Colon (tissue), 2 donors: ENCODE results near the gene PLEKHG4B.
"Not testable (repeated sequence)": the region's sequence is repeated elsewhere in the genome, so short reads cannot be mapped to it uniquely, and the experiment has no call there.

Source experiments
- FAIRE-seq: peaks from 2 replicates; lab custom pipeline; 2012; peaks lifted over from hg19 to GRCh38; lab: Jason Lieb, UNC
- donor health status: control.
- donor health status: control.

PLEKHG4B gene

GRCh38 chr5:158807-159447 is 67.0 kb downstream of the PLEKHG4B start:
- no peak for FAIRE-seq

- no peak for FAIRE-seq
Observed at GRCh38 chr5:159448-160172, 67.6 kb downstream of the PLEKHG4B start.

GRCh38 chr5:160173-160510 is 68.2 kb downstream of the PLEKHG4B start:
- no peak for FAIRE-seq

- no peak for FAIRE-seq
Observed at GRCh38 chr5:160921-161802, 69.2 kb downstream of the PLEKHG4B start.

GRCh38 chr5:161803-162110 is 69.8 kb downstream of the PLEKHG4B start:
- FAIRE-seq: no peak

GRCh38 chr5:162190-162564 is 70.2 kb downstream of the PLEKHG4B start:
- FAIRE-seq: no peak

GRCh38 chr5:162565-163337 is 70.8 kb downstream of the PLEKHG4B start:
- no peak for FAIRE-seq

GRCh38 chr5:163338-163620 is 71.3 kb downstream of the PLEKHG4B start:
- FAIRE-seq: no peak

- FAIRE-seq: no peak
Observed at GRCh38 chr5:163841-164240, 71.9 kb downstream of the PLEKHG4B start.

GRCh38 chr5:164244-164643 is 72.3 kb downstream of the PLEKHG4B start:
- no peak for FAIRE-seq

- not testable (repeated sequence) for FAIRE-seq
Observed at GRCh38 chr5:164783-165182, 72.8 kb downstream of the PLEKHG4B start.

- FAIRE-seq: no peak
Observed at GRCh38 chr5:166441-167372, 74.7 kb downstream of the PLEKHG4B start.

- FAIRE-seq: no peak
Observed at GRCh38 chr5:167511-167910, 75.5 kb downstream of the PLEKHG4B start.

- FAIRE-seq: no peak
Observed at GRCh38 chr5:167982-168660, 76.2 kb downstream of the PLEKHG4B start.

- no peak for FAIRE-seq
Observed at GRCh38 chr5:169071-169727, 77.2 kb downstream of the PLEKHG4B start.

GRCh38 chr5:169728-170094 is 77.7 kb downstream of the PLEKHG4B start:
- FAIRE-seq: no peak

GRCh38 chr5:170971-171800 is 79.2 kb downstream of the PLEKHG4B start:
- no peak for FAIRE-seq

GRCh38 chr5:171801-172331 is 79.9 kb downstream of the PLEKHG4B start:
- FAIRE-seq: no peak

- FAIRE-seq: no peak
Observed at GRCh38 chr5:172421-172820, 80.5 kb downstream of the PLEKHG4B start.
